Neural progenitor cell (in vitro differentiated cells): Measurements from ENCODE around the gene KLF13. TPM values are rescaled to one million over a fixed set of nuclear protein-coding genes. Genes with fewer than 3 reads are reported as not detected.
A peak's percentile ranks its signal among the peaks of the same experiment; 100 is the strongest.

ENCODE experiments used
- DNase-seq: peaks from one replicate; pipeline ENCODE4 v3.0.0-alpha.2; 2016; ENCODE audit warnings: low spot score
- H2AFZ ChIP-seq: fragments of 200-600 bp; sonication (generic); replicated peaks from 2 replicates; pipeline ENCODE4 v1.6.1; 2016; ENCODE audit warnings: antibody characterized with exemption
- H3F3A ChIP-seq: fragments of 200-600 bp; sonication (generic); 2 replicates; pipeline ENCODE4 v1.6.1; 2016; ENCODE audit warnings: antibody characterized with exemption, low read depth
- H3K27ac ChIP-seq: fragments of 200-600 bp; sonication (generic); 2 replicates; pipeline ENCODE4 v1.5.1; 2016; ENCODE audit warnings: mild to moderate bottlenecking
- H3K27me3 ChIP-seq: fragments of 200-600 bp; sonication (generic); 2 replicates; pipeline ENCODE4 v1.6.1; 2016; ENCODE audit warnings: mild to moderate bottlenecking, moderate library complexity
- H3K36me3 ChIP-seq: fragments of 200-600 bp; sonication (generic); 2 replicates; pipeline ENCODE4 v1.5.1; 2016
- H3K4me1 ChIP-seq: fragments of 200-600 bp; sonication (generic); 2 replicates; pipeline ENCODE4 v1.6.1; 2016; ENCODE audit warnings: mixed run types
- H3K4me2 ChIP-seq: fragments of 200-600 bp; sonication (generic); 2 replicates; pipeline ENCODE4 v1.6.1; 2016
- H3K4me3 ChIP-seq: fragments of 200-600 bp; sonication (generic); 2 replicates; pipeline ENCODE4 v1.5.1; 2016
- H3K79me2 ChIP-seq: fragments of 200-600 bp; sonication (generic); 2 replicates; pipeline ENCODE4 v1.6.1; 2016; ENCODE audit warnings: low read depth
- H3K9ac ChIP-seq: fragments of 200-600 bp; sonication (generic); 2 replicates; pipeline ENCODE4 v1.6.1; 2016
- H3K9me3 ChIP-seq: fragments of 200-600 bp; sonication (generic); 2 replicates; pipeline ENCODE4 v1.5.1; 2016; ENCODE audit warnings: low read depth
- H4K20me1 ChIP-seq: fragments of 200-600 bp; sonication (generic); 2 replicates; pipeline ENCODE4 v1.6.1; 2016; ENCODE audit warnings: low read depth
- H3K27ac Mint-ChIP-seq: 3 replicates; pipeline ENCODE4 v1.8.0; 2021; ENCODE audit warnings: mixed read lengths
- H3K27me3 Mint-ChIP-seq: 2 replicates; pipeline ENCODE4 v1.8.0; 2022; ENCODE audit warnings: low read depth, mild to moderate bottlenecking, inconsistent platforms, moderate library complexity, mixed read lengths; ENCODE audit not compliant: insufficient read depth
- H3K36me3 Mint-ChIP-seq: 3 replicates; pipeline ENCODE4 v1.8.0; 2021; ENCODE audit warnings: mixed read lengths
- H3K4me1 Mint-ChIP-seq: 3 replicates; pipeline ENCODE4 v1.8.0; 2021; ENCODE audit warnings: mixed read lengths
- H3K4me3 Mint-ChIP-seq: 3 replicates; pipeline ENCODE4 v1.8.0; 2021; ENCODE audit warnings: mild to moderate bottlenecking, moderate library complexity, mixed read lengths
- H3K9me3 Mint-ChIP-seq: 3 replicates; pipeline ENCODE4 v1.8.0; 2020; ENCODE audit warnings: mixed read lengths
- EZH2 ChIP-seq: fragments of 200-600 bp; sonication (generic); IDR thresholded peaks from 2 replicates; pipeline ENCODE4 v1.6.1; 2017; ENCODE audit warnings: antibody characterized with exemption, mild to moderate bottlenecking, moderate library complexity
- EZH2phosphoT487 ChIP-seq: fragments of 200-600 bp; sonication (generic); IDR thresholded peaks from 2 replicates; pipeline ENCODE4 v1.6.1; 2017; ENCODE audit warnings: antibody characterized with exemption
- total RNA-seq: library from RNA; depleted of rRNA; stranded (reverse); fragments of >200 nt; gene quantifications from 2 replicates; pipeline ENCODE4 v1.2.3, GENCODE V29; 2015; ENCODE audit warnings: low replicate concordance
- TF ChIP-seq, protein P1 (sequence below): fragments of 200-600 bp; sonication (generic); IDR thresholded peaks from 2 replicates; pipeline ENCODE4 v1.5.1; 2017; ENCODE audit warnings: antibody characterized with exemption, mild to moderate bottlenecking

Gene KLF13
- total RNA-seq, 1 donor from 2014 or later = 11.9 TPM

DNA sequence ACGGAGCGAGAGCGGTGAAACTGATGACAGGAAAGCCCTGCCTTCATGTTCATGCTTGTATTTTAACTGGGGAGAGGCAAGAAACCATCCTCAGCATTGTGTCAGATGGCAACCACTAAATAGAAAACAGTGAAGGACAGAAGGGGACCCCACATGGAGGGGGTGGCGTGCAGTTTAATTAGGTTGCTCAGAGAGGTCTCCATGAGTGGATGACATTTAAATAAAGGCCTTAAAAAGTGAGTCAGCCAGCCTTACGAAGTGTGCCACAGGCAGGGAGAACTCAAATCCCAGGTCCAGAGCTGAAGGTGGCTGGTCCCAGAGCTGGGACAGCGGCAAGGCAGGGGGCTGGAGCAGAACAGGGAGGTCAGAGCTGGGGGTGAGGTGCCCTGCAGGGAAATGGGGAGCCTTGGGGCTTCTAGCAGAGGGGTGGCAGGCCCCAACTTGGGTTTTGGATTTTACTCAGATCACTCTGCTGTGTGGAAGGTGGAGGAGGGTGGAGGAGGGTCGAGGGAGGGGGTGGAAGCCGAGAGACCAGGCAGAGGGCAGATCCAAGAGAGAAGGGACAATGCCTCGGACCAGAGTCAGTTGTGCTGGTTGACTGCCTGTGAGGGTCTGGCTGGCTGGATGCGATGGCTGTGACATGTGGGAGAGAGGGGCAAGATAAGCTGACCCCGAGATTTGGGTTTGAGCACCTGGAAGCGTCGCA is 73.7 kb downstream of the KLF13 start:
- DNase-seq = no peak
- Histone ChIP-seq H3K79me2 (no peaks in the 10 kb centered on the region), H3K9me3 (no peaks in the 10 kb centered on the region), H4K20me1 (no peaks in the 10 kb centered on the region), H3K4me3 (no peak overlapping the region), H2AFZ (no peak overlapping the region), H3K36me3 (no peaks in the 10 kb centered on the region), H3K27ac (no peak overlapping the region), H3K4me1 (peaks cover 9% of the 10 kb centered on the region), H3K4me2 (no peak overlapping the region), H3K27me3 (peaks cover 5% of the 10 kb centered on the region), H3F3A (peaks cover 9% of the 10 kb centered on the region), H3K9ac (no peak overlapping the region)
- H3K9me3 Mint-ChIP-seq = no peaks in the 10 kb centered on the region
- H3K27ac Mint-ChIP-seq = no peak overlapping the region
- H3K27me3 Mint-ChIP-seq = no peaks in the 10 kb centered on the region
- TF ChIP-seq EZH2 (no peak), EZH2phosphoT487 (no peak)
- TF ChIP-seq, protein P1, sequence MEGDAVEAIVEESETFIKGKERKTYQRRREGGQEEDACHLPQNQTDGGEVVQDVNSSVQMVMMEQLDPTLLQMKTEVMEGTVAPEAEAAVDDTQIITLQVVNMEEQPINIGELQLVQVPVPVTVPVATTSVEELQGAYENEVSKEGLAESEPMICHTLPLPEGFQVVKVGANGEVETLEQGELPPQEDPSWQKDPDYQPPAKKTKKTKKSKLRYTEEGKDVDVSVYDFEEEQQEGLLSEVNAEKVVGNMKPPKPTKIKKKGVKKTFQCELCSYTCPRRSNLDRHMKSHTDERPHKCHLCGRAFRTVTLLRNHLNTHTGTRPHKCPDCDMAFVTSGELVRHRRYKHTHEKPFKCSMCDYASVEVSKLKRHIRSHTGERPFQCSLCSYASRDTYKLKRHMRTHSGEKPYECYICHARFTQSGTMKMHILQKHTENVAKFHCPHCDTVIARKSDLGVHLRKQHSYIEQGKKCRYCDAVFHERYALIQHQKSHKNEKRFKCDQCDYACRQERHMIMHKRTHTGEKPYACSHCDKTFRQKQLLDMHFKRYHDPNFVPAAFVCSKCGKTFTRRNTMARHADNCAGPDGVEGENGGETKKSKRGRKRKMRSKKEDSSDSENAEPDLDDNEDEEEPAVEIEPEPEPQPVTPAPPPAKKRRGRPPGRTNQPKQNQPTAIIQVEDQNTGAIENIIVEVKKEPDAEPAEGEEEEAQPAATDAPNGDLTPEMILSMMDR = no peak
- H3K36me3 Mint-ChIP-seq = no peaks in the 10 kb centered on the region
- peaks cover 10% of the 10 kb centered on the region for H3K4me1 Mint-ChIP-seq
- no peak overlapping the region for H3K4me3 Mint-ChIP-seq

DNA sequence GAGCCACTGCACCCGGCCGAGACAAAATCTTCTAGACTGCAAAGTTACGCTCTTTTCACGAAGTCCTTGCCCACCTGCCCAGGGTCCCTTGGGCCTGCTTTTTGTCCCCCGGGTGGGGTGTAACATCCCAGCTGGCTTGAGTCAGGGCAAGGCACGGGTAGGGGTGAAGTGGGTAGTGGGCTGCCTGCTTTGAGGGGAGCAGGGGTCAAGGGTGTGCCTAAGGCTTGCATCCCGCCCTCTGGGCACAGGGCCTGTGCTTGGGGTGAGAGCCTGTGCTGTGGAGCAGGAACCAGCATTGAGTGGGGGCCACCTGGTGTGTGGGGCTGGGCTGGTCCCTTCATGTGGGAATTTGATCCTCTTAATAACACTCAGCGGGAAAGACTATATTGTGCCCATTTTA is 74.6 kb downstream of the KLF13 start:
- no peaks in the 10 kb centered on the region for H3K9me3 Mint-ChIP-seq
- no peak overlapping the region for H3K27ac ChIP-seq
- TF ChIP-seq, protein P1 = no peak
- TF ChIP-seq EZH2 = no peak
- TF ChIP-seq EZH2phosphoT487 = no peak
- no peak overlapping the region for H2AFZ ChIP-seq
- H3K27me3 Mint-ChIP-seq = no peaks in the 10 kb centered on the region
- H3K4me1 ChIP-seq = peaks cover 9% of the 10 kb centered on the region
- no peaks in the 10 kb centered on the region for H3K9me3 ChIP-seq
- H3K4me3 Mint-ChIP-seq = peak overlapping the region; percentile 55
- H3K27ac Mint-ChIP-seq = no peak overlapping the region
- H4K20me1 ChIP-seq = no peaks in the 10 kb centered on the region
- no peaks in the 10 kb centered on the region for H3K36me3 Mint-ChIP-seq
- DNase-seq = no peak
- H3K36me3 ChIP-seq = no peaks in the 10 kb centered on the region
- no peak overlapping the region for H3K4me3 ChIP-seq
- H3F3A ChIP-seq = peaks cover 9% of the 10 kb centered on the region
- no peaks in the 10 kb centered on the region for H3K27me3 ChIP-seq
- no peak overlapping the region for H3K4me2 ChIP-seq
- no peak overlapping the region for H3K9ac ChIP-seq
- H3K79me2 ChIP-seq = no peaks in the 10 kb centered on the region
- peaks cover 10% of the 10 kb centered on the region for H3K4me1 Mint-ChIP-seq

DNA sequence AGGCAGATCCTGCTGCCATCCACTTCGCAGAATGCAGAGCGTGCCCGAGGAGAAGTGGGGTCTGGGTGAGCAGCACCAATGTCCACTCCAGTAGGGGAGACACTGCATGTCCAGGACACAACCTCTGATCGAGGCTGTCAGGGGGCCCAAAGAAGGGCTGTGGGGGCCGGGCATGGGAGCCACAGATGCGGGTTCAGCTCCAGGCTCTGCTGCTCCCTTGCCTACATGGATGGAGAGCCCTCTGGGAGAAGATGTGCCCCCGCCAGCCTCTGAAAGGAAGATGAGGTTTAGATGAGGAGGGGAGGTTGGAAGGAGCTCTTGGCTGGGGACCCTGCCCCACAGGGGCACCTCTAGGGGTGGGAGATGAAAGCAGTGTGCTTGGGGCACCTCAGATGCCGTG is 75.4 kb downstream of the KLF13 start:
- H2AFZ ChIP-seq = no peak overlapping the region
- H3K36me3 ChIP-seq = no peaks in the 10 kb centered on the region
- TF ChIP-seq EZH2 (no peak), EZH2phosphoT487 (no peak)
- TF ChIP-seq, protein P1 = no peak
- no peak overlapping the region for H3K27ac Mint-ChIP-seq
- no peaks in the 10 kb centered on the region for H3K9me3 ChIP-seq
- H3K4me3 ChIP-seq = no peak overlapping the region
- no peak overlapping the region for H3K4me2 ChIP-seq
- H3F3A ChIP-seq = peaks cover 9% of the 10 kb centered on the region
- H3K4me1 Mint-ChIP-seq = peaks cover 7% of the 10 kb centered on the region
- H3K27me3 ChIP-seq = no peaks in the 10 kb centered on the region
- no peak overlapping the region for H3K4me3 Mint-ChIP-seq
- no peak overlapping the region for H3K9ac ChIP-seq
- H3K9me3 Mint-ChIP-seq = no peaks in the 10 kb centered on the region
- no peak overlapping the region for H3K27ac ChIP-seq
- H3K79me2 ChIP-seq = no peaks in the 10 kb centered on the region
- no peaks in the 10 kb centered on the region for H3K36me3 Mint-ChIP-seq
- peaks cover 9% of the 10 kb centered on the region for H3K4me1 ChIP-seq
- H3K27me3 Mint-ChIP-seq = no peaks in the 10 kb centered on the region
- no peak for DNase-seq
- H4K20me1 ChIP-seq = no peaks in the 10 kb centered on the region
